NCI-H82 treated with DMSO at 0.1 percent for 48 hours (cell line): ENCODE measurements around the gene TMEM132C.
"Not testable (repeated sequence)": the region's sequence is repeated elsewhere in the genome, so short reads cannot be mapped to it uniquely, and the experiment has no call there.

Source experiments
- DNase-seq: peaks from one replicate; lab custom pipeline; 2025; ENCODE audit not compliant: unreplicated experiment; lab: John Stamatoyannopoulos, UW

The TMEM132C gene

DNA sequence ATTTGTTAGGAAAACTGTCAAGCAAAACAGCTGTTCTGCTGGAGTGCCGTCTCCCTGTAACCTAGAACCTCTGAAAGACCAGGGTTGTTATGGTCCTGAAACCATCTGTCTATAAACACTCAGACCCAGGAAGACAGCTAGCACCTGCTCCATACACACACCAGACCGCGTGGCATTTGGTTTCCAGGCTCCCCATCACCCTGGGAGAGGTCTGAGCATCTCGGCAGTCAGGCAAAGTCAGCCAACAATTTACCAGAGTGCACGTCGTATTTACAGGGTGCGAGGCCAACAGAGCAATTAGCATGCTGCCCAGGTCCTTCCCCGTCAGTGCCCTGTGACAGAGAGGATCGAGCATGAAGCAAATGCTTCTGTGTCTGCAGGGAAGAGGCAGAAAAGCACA lies 284.3 kb downstream of the TMEM132C start:
- DNase-seq = no peak

DNA sequence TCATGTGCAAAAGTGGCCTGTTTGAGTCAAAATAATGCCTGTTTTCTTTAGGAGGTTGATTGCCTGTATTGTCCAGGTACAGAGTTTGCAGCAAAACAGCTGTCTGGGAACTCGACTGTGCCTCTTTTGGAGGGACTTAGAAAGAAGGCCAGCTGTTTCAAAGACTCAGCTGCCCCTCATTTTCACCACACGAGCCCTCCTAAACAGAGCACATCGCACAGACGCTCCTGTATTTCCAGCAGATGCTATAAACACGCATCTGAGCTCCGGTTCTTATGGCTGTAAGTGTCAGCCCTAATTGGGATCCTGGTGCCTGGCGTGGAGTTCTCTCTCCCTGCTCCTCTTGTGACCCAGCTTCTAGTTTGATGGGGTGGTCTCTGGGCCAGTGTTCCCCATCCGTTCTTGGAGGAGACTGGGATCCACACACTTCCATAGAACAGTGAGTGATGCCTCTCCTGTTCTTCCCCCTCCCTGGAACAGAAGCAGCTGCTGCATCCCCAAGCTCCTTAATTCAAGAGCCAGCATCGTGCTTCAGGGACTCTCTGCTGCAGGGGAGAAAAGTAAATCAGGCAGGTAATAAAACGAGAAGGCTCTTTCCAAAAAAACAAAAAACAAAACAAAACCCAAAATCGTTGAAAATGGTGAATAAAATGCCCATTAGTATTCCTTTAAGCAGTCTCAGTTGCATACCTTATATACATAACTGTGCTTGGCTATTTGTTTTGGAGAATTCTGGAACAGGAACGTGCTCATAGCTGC lies 287.8 kb downstream of the TMEM132C start:
- DNase-seq = no peak

DNA sequence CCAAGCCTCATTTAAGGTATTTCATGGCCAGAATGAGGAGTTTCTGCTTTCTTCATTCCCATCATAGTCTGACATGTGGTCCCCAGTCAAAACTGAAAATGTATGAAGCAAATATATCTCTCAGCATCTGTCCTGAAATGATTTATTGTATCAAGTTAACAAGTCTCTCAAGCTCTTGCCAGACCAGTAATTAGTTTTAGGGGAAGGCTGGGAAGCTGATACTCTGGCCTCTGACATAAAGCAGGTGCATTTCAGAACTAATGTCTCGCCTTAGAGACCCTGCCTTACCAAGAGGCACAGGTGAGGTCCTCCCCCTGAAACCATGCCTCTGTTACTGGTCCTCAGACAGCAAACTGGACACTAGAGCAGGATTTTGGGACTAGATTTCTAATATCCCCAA lies 290.3 kb downstream of the TMEM132C start:
- no peak for DNase-seq

DNA sequence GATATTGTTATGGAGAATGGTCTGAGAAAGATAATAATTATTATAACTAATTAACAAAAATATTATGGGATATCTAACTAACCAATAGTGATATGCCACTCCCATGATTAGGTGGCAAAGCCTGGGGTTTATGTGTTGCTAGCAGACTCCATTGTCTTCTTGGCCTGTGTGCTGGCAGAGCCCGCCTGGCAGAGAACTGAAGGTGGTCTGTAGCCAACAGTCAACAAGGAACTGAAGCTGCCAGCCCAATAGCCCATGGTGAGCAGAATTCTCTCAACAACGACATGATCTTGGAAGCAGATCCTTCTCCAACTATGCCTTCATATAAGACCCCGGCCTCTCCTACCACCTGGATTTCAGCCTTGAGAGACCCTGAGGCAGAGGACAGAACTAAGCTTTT lies 298.0 kb downstream of the TMEM132C start:
- no peak for DNase-seq

DNA sequence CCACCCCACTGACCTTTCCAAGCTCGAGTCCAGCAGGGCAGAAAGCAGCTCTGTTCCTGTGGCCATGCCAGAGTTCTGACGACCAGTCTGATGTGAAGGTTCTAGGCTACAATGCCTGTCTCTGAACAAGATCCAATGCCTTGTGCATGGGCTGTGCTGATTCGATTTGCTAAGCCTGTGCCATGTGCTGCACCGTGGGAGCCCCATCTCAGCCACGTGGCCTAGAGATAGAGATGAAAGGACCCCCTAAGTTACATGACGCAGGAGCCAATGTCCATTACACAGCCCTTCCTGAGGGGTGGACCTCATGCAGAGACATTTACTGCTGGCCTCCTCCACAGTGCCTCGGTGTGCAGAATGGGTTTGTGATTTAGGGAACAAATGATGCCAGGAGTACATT lies 300.8 kb downstream of the TMEM132C start:
- no peak for DNase-seq

DNA sequence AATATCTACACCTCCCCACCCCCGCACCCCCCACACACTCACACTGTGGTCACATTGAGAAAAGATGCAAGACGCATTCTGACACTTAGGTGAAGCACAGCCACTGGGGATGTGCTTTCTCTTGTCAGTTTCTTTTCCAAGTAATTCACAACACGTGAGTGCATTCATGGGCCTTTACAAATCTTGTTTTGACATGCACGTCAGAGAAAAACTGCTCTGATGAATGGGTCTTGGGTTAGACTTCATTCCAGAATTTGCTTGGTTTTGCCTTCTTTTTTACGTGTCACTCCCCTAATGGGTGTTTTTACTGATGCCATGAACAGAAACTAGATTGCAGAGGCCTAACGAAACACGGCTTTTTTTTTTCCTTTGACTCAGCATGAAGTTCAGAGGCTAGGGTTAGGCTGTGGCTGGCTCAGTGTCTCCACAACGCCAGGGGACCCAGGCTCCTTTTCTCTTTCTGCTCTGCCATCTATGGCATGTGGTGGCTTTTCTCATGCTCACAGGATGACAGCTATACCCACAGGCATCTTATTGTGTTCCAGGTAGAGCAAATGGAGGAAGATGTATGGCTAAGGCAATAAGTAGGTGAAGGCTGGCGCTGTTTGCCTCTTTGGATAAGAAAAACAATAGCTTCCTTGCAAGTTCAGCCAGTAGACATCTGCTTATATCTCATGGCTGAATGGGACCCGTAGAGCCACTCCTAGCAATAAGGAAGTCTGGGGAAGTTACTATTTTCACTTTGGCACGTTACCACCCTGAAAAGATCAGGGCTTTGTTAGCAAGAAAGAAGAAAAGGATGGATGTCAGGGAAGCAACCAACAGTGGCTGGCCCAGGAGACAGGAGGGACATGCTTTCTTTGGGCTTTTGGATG lies 303.5 kb downstream of the TMEM132C start:
- DNase-seq = no peak

DNA sequence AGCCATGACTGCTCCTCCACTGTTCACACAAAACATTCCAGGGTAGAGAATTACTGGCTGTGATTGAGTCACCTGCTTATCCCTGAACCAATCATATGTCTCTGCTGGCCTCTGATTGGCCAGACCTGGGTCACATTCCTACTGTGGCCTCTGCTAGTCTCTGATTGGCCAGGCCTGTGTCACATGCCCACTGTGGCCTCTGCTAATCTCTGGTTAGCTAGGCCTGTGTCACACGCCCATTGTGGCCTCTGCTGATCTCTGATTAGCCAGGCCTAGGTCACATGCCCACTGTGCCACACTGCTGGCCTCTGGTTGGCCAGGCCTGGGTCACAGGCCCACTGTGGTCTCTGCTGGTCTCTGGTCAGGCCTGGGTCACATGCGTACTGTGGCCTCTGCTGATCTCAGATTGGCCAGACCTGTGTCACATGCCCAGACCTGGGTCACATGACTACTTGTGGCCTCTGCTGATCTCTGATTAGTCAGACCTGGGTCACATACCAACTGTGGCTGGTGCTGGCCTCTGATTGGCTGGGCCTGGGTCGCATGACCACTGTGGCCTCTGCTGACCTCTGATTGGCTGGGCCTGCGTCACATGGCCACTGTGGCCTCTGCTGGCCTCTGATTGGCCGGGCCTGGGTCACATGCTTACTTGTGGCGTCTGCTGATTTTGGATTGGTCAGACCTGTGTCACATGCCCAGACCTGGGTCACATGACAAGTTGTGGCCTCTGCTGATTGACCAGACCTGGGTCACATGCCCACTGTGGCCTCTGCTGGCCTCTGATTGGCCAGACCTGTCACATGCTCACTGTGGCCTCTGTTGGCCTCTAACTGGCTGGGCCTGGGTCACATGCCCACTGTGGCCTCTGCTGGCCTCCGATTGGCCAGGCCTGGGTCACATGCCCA lies 305.2 kb downstream of the TMEM132C start:
- DNase-seq = no peak

DNA sequence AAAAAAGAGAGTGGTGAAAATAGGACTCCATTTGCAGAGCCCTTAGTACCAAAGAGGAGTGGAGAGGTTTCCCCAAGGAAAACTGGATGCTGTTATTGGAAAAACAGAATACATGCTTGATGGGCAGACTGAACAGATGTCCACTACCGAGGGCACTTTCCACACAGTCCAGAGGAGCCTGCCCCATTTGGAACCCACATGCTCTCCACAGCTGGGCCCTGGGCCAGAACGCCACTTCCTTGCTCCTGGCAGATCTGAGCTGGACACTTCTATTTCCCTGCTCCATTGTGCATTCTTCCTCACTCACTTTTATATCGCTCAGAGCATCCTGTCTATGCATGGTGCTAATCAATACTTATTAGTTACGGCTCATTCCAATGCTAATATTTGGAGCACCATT lies 306.9 kb downstream of the TMEM132C start:
- DNase-seq = no peak

DNA sequence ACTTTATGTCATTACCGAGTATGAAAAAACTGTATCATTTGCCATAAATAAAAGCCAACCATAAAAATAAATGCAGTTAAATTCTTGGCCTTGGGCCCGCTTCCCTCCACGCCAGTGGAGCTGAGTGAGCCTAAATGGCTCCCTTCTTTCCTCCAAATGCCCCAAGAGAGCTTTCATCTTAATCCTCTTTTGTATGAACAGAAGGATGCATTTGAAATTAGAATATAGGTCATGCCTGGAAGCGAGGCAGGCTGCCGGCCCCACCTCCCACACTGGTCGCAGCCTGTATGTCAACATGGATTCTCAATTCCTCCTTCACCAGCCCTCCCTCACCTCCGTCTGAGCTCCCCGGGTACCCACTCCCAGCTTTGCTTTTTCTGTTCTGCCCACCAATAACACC lies 311.1 kb downstream of the TMEM132C start:
- peak; percentile 17 for DNase-seq

DNA sequence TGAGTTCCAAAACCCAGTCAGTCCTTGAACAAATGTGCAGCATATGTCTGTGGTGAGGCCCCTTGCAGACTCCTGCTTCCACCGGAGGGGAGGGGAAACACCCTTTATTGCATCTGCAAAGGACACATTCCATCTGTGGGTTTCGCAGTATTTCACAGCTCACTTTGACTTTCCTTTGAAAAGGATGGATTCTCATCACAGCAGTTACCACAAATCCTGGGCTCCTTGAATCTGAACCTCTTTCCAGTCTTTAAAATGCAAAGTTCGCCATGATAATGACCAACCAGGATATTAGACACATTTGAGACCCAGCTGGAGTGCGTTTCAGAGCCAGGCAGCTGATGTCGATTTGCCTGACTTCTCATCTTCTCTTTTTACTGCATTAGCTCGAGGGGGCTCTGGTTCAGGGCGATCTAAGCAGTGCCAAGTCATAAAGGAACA lies 314.4 kb downstream of the TMEM132C start:
- no peak for DNase-seq

DNA sequence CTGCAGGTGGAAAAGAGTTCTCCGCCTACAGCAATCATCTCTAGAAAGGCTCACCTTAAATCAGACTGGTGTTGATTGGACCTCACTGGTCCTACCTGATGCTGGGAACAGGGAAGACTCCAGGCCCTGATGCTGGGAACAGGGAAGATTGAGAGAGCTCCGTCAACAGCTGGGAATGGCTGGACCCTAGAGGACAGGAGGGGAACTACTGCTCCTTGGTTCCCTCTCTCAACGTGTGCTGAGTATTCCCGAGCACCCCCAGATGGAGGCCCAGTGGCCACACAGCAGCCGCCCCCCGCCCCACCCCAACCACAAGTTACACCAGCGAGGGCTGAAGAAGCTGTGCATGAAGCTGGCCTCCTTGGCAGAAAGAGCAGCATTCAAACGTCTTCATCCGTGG lies 316.5 kb downstream of the TMEM132C start:
- no peak for DNase-seq

DNA sequence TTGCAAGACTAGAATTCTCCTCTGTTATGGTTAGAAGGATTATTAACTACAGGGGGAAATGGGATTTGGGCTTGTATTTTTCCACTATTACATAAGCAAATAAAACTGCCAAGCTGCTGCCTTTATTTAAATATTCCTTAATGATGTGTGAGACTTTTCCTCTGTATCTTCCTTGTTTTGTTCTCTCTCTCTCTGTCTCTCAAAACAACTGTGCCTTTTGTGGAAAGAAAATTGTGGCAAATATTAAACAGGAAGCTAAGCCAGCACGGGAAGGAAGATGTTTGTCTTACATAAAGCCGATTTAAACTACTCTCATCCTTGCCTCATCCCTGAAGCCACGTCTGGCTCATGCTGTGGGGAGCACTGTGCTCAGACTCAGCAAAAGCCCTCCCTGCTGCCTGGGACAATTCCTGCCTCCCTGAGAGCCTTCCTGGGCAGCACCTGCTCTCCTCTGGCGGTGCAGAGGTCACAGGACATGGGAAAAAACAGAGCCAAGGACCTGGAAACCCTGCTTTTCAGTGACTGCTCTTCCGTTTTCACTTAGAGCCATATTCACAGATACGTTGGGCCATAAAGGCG lies 319.6 kb downstream of the TMEM132C start:
- peak; percentile 48 for DNase-seq

DNA sequence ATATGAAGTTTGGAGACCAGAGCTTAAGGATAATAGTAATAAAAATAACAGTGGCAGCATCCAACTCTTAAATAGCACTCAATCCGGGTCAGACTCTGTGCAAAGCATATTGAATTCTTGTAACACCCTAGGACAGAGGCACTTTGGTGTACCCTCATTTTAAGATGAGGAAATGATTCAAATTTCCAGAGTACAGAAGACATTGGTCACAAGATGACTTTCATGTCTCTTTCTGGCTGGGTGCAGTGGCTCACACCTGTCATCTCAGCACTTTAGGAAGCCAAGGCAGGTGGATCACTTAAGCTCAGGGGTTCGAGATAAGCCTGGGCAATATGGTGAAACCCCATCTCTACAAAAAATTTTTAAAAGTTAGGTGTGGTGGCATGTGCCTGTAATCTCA lies 320.9 kb downstream of the TMEM132C start:
- DNase-seq = no peak

DNA sequence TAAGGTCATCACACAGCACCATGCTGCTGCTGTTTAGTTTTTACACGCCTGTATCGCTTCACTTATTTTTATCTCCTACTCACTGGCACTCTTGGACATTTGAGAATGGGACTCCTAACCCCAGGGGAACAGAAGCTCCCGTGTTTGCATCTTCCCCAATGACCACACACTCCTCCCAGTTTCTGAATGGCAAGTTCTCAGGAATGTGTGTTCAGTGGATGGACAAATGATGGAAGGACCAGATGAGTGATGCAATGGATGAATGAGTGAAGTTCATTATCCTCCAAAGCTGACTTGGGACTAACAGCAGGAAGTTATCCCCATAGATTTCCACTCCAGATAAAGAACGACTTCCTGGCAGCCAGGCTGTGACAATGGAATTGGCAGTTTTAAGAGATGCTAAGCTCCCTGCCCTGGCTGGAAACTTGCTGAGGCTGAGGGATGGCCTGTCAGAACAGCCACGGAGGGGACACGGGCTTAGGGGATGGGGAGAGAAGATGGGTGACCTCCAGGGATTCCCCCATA lies 325.3 kb downstream of the TMEM132C start:
- no peak for DNase-seq

DNA sequence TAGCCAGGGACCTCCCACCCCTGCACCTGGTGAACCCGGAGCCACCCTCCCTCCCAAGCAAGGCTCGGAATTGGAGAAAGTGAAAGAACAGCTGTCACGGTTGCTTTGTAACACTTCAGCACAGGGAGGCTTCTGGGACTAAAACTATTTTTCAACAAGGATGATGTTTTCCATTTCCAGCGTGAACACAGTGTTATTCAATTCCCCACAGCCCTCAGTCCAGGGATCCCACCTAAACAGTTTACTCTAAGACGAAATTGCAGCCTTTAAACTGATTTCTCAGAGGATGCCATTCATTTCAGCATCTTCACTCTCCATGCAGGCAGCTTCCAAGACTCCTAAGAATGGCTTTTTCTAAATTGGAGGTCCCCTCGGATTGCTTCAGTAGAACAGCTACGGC lies 327.6 kb downstream of the TMEM132C start:
- no peak for DNase-seq

DNA sequence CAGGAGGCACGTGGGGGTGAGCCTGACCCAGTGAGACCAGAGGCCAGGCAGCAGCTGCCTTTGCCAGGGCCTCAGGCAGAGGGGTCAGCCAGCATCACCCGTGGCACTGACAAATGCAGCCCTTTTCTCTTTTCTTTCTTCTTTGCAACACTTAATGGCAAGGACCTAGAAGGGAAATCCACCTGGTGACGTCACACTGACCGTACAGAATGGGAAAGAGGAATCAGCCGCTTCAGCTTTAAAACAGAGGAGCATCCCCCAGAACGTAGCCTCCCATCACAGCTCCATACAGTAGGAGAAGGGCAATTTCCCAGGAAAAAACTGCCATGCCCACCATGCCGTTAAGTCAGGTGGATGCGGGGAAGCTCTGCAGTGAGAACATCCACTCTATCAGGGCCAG lies 328.6 kb downstream of the TMEM132C start:
- no peak for DNase-seq

DNA sequence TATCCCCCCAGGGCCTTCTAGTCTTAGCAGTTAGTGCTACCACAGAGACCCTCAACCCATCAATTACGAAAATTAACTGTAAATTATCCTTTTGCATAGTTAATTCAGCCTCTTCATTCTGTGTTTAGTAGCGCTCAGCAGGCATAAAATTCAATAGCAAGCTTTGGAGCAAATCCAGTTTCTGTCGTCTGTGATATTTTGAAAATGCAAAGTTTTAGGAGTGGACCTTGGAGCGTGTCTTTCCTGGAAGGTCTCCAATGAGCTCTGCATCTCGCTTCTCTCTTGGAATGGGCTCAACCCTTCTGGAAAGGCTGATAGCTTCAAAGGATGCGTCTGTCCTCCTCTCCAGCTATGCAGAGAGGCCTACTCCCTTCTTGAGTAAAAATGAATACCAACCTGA lies 333.9 kb downstream of the TMEM132C start:
- DNase-seq = no peak

DNA sequence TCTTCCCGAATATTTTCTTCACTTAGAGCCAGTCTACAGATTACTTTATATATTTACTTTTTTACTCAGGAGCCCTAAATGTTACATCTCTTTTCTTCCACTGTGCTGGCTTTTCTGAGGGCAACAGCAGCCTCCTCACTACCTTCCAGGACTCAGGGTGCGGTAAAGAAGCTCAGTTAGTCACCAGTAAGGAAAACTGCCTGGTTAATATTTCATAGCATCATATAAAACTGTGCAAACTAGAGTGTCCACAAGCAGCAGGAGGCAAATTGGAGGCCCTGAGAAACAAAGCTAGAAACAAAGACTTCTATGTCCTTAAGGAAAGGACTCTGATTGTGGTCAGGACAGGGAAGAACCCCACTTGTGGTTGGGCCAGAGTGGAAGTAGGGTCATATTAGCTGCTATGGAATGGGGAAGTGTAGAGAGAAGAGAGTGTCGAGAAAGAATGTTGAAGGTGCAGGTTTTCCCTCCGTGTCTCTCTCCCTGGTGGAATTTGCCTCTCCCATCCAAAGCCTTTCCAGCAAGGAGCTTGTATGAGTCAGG lies 336.7 kb downstream of the TMEM132C start:
- DNase-seq = no peak

DNA sequence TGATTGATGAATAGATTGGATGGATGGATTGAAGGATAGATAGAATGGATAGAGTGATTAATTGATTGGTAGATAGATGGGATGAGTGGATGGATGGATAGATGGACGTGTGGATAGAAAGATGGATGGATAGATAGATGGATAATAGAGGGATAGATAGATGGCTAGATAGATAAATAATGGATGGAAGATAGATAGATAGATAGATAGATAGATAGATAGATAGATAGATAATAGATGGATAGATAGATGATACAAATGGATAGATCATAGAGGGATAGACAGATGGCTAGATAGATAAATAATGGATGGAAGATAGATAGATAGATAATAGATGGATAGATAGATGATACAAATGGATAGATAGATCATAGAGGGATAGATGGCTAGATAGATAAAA lies 337.2 kb downstream of the TMEM132C start:
- not testable (repeated sequence) for DNase-seq

DNA sequence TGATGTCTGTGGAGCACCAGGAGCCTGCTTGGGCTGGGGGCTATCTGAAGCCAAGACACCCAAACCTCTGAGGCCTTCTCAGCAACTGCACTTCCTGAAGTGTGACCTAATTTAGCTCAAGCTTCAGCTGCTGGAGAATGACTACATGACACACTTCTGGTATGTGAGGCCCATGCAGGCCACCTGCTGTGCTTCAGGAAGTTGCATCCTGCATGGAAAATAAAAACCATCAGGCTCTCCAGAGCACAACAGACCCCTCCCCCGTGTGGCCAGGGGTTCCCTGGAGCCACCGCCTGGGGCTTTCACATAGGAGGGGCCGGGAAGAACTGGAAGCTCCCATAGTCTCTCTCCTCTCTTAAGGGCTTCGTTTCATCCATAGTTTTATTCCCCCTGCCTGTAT lies 339.1 kb downstream of the TMEM132C start:
- no peak for DNase-seq
